Measurements from ENCODE around the gene RPL41. TPM values are rescaled to one million over a fixed set of nuclear protein-coding genes. Genes with fewer than 3 reads are reported as not detected.

RPL41 gene
- total and polyA plus RNA-seq, 9 of the 15 experiments (the other 6 are each of a cell fraction or from before 2014, with no cell fraction given) = 3,403 to 11,276 (median 5,604) TPM

- DNase-seq (ENCODE audit: extremely low read depth in 1 of 4, low spot score in 3 of 4) (no peak), FAIRE-seq (no peak), ATAC-seq (no peak)
- peaks cover 9% of the 10 kb centered on the region for H3K79me2 ChIP-seq (ENCODE audit: control insufficient read depth, insufficient read depth, low read length)
- H3K9me3 ChIP-seq (replicated peaks; ENCODE audit: control insufficient read depth, insufficient read depth, low read depth, low read length) = no peaks in the 10 kb centered on the region
- H3K9ac ChIP-seq (ENCODE audit: insufficient read depth in 1 of 2, low read depth in 2 of 2, low read length in 2 of 2) = no peak overlapping the region
- H3K27me3 ChIP-seq (ENCODE audit: control insufficient read depth in 2 of 2, insufficient read depth in 2 of 2, low read length in 2 of 2) = no peaks in the 10 kb centered on the region
- peaks cover 93% of the 10 kb centered on the region for H3K36me3 ChIP-seq (ENCODE audit: control insufficient read depth, insufficient read depth, low read length)
- no peak overlapping the region for H3K4me2 ChIP-seq (ENCODE audit: insufficient read depth, low read length)
- BruUV-seq (replicated peaks) = no TSS peak
- H3K27ac ChIP-seq (ENCODE audit: extremely low read depth, low read depth, low read length) = no peak overlapping the region
- CTCF ChIA-PET (ENCODE audit: low intra/inter-chr PET ratio) = no interaction called here
- intact Hi-C loops (cut with micrococcal nuclease) = no loop called here
- in situ Hi-C loops (cut with MboI) = no loop called here
- POLR2A ChIA-PET = interaction anchor here (0.5 to 8.9 kb wide), 13 partner anchors 9 to 191 kb away, joined by 3 to 124 read pairs (median 4); partner anchors contain the start of genes ESYT1, MYL6B, RAB5B and SMARCC2
- H3K4me1 ChIP-seq (replicated peaks in 1 of 2; ENCODE audit: control insufficient read depth in 2 of 2, insufficient read depth in 2 of 2, low read length in 2 of 2) = peaks cover 4 to 14% of the 10 kb centered on the region in 2 experiments; a peak in 4 of 5 replicates
- H4K20me1 ChIP-seq (replicated peaks; ENCODE audit: control insufficient read depth, insufficient read depth, low read length) = peaks cover 19% of the 10 kb centered on the region
- no peak overlapping the region for H2AFZ ChIP-seq (ENCODE audit: low read depth, low read length)
- H3K4me3 ChIP-seq = no peak overlapping the region
- WGBS (ENCODE audit: insufficient coverage, low coverage, missing lambda C conversion rate) = 100% methylated on average over 4 of the region's 4 CpGs
- no peaks in the 10 kb centered on the region for H3K9me1 ChIP-seq (ENCODE audit: control insufficient read depth, insufficient read depth, low read length)
- TF ChIP-seq GABPB1 (CRISPR knock-in tag; IDR thresholded peaks at IDR 0.05) (no peak), LCOR (CRISPR knock-in tag; IDR thresholded peaks at IDR 0.05) (no peak), ZNF717 (CRISPR knock-in tag; IDR thresholded peaks at IDR 0.05) (no peak), POLR2G (IDR thresholded peaks at IDR 0.05; ENCODE audit: low read depth, low read length) (peak; percentile 69), FOXK1 (CRISPR knock-in tag; IDR thresholded peaks at IDR 0.05; ENCODE audit: borderline replicate concordance) (no peak), DACH1 (IDR thresholded peaks at IDR 0.05; ENCODE audit: partially characterized antibody) (no peak), TFAP4 (CRISPR knock-in tag; IDR thresholded peaks at IDR 0.05; ENCODE audit: borderline replicate concordance) (0 out of 2 replicates have a peak, but pooled peaks have one; percentile 22), FUS (optimal IDR thresholded peaks at IDR 0.05; ENCODE audit: low read depth, low read length) (no peak), ID3 (CRISPR knock-in tag; IDR thresholded peaks at IDR 0.05) (no peak), ID3 (tag; IDR thresholded peaks at IDR 0.05) (no peak), STAT6 (CRISPR knock-in tag; IDR thresholded peaks at IDR 0.05) (no peak), PRMT5 (CRISPR knock-in tag; IDR thresholded peaks at IDR 0.05) (no peak), MIER1 (IDR thresholded peaks at IDR 0.05; ENCODE audit: low read depth) (no peak), NR2C2 (CRISPR knock-in tag; IDR thresholded peaks at IDR 0.05) (no peak), NR2C2 (tag; IDR thresholded peaks at IDR 0.05) (no peak), RBFOX2 (IDR thresholded peaks at IDR 0.05; ENCODE audit: low read depth, low read length) (peak; percentile 54), PREB (CRISPR knock-in tag; IDR thresholded peaks at IDR 0.05) (no peak), IRF1 (CRISPR knock-in tag; IDR thresholded peaks at IDR 0.05; ENCODE audit: borderline replicate concordance) (no peak), HLTF (IDR thresholded peaks at IDR 0.05) (no peak)
These were observed 48.9 kb downstream of the RPL41 start for GRCh38 chr12:56165369-56165768.

All from K562 (cell line).